MM.1S (cell line): ENCODE results near the gene CHAF1B.

Source experiments
- DNase-seq: peaks from one replicate; pipeline ENCODE4 v3.0.0-alpha.2; 2015
- H2AFZ ChIP-seq: fragments of 300-600 bp; sonication (generic); 2 replicates; pipeline ENCODE4 v1.6.0; 2016; ENCODE audit warnings: antibody characterized with exemption, low read length
- H3F3A ChIP-seq: fragments of 300-600 bp; sonication (generic); 2 replicates; pipeline ENCODE4 v1.6.1; 2016; ENCODE audit warnings: mild to moderate bottlenecking, antibody characterized with exemption, low read length, moderate library complexity, mixed read lengths; ENCODE audit not compliant: insufficient read depth
- H3K27ac ChIP-seq: fragments of 300-600 bp; sonication (generic); 2 replicates; pipeline ENCODE4 v1.5.1; 2016; ENCODE audit warnings: mild to moderate bottlenecking, low read length
- H3K27me3 ChIP-seq: fragments of 300-600 bp; sonication (generic); replicated peaks from 2 replicates; pipeline ENCODE4 v1.6.0; 2016; ENCODE audit warnings: low read length; ENCODE audit not compliant: insufficient read depth
- H3K36me3 ChIP-seq: fragments of 300-600 bp; sonication (generic); replicated peaks from 2 replicates; pipeline ENCODE4 v1.6.1; 2016; ENCODE audit warnings: mild to moderate bottlenecking, low read length, mixed read lengths; ENCODE audit not compliant: insufficient read depth
- H3K4me1 ChIP-seq: fragments of 300-600 bp; sonication (generic); 2 replicates; pipeline ENCODE4 v1.6.1; 2016; ENCODE audit warnings: low read length, mixed read lengths
- H3K4me2 ChIP-seq: fragments of 300-600 bp; sonication (generic); 2 replicates; pipeline ENCODE4 v1.6.0; 2016; ENCODE audit warnings: low read depth, low read length
- H3K4me3 ChIP-seq: fragments of 300-600 bp; sonication (generic); 2 replicates; pipeline ENCODE4 v1.5.1; 2016; ENCODE audit warnings: low read length, mixed read lengths
- H3K79me2 ChIP-seq: fragments of 300-600 bp; sonication (generic); 2 replicates; pipeline ENCODE4 v1.6.1; 2016; ENCODE audit warnings: mixed run types, low read length, mixed read lengths
- H3K9ac ChIP-seq: fragments of 300-600 bp; sonication (generic); 2 replicates; pipeline ENCODE4 v1.6.1; 2016; ENCODE audit warnings: low read length, mixed read lengths
- H3K9me2 ChIP-seq: fragments of 300-600 bp; sonication (generic); replicated peaks from 2 replicates; pipeline ENCODE4 v1.6.1; 2016; ENCODE audit warnings: mild to moderate bottlenecking, low read length, mixed read lengths; ENCODE audit not compliant: insufficient read depth
- H3K9me3 ChIP-seq: fragments of 300-600 bp; sonication (generic); replicated peaks from 2 replicates; pipeline ENCODE4 v1.6.1; 2016; ENCODE audit warnings: mild to moderate bottlenecking, low read length, mixed read lengths; ENCODE audit not compliant: insufficient read depth
- H4K20me1 ChIP-seq: fragments of 300-600 bp; sonication (generic); 2 replicates; pipeline ENCODE4 v1.6.1; 2016; ENCODE audit warnings: mild to moderate bottlenecking, low read length, moderate library complexity, mixed read lengths; ENCODE audit not compliant: insufficient read depth
- CTCF ChIP-seq: fragments of 300-600 bp; sonication (generic); IDR thresholded peaks from 2 replicates; pipeline ENCODE4 v1.5.1; 2016; ENCODE audit warnings: antibody characterized with exemption, low read length, mixed read lengths
- EZH2 ChIP-seq: fragments of 300-600 bp; sonication (generic); optimal IDR thresholded peaks from 2 replicates; pipeline ENCODE3; 2017; ENCODE audit warnings: low read depth, mild to moderate bottlenecking, antibody characterized with exemption, low read length, mixed read lengths
- EZH2phosphoT487 ChIP-seq: fragments of 300-600 bp; sonication (generic); IDR thresholded peaks from 2 replicates; pipeline ENCODE4 v1.6.1; 2018; ENCODE audit warnings: antibody characterized with exemption, low read length

Gene CHAF1B

GRCh38 chr21:36423771-36424433 lies 38.7 kb downstream of the CHAF1B start:
- no peak overlapping the region for H3K27ac ChIP-seq

GRCh38 chr21:36424592-36424991 lies 39.4 kb downstream of the CHAF1B start:
- no peaks in the 10 kb centered on the region for H3F3A ChIP-seq
- no peaks in the 10 kb centered on the region for H3K27me3 ChIP-seq
- H3K9me2 ChIP-seq: no peaks in the 10 kb centered on the region
- no peaks in the 10 kb centered on the region for H3K79me2 ChIP-seq
- H3K27ac ChIP-seq: no peak overlapping the region
- H2AFZ ChIP-seq: no peak overlapping the region
- DNase-seq: no peak
- no peak for TF ChIP-seq EZH2
- no peak for TF ChIP-seq CTCF
- no peak for TF ChIP-seq EZH2phosphoT487
- no peak overlapping the region for H3K4me2 ChIP-seq
- no peaks in the 10 kb centered on the region for H3K4me1 ChIP-seq
- H3K9ac ChIP-seq: no peak overlapping the region
- H4K20me1 ChIP-seq: no peaks in the 10 kb centered on the region
- H3K36me3 ChIP-seq: no peaks in the 10 kb centered on the region
- no peak overlapping the region for H3K4me3 ChIP-seq
- no peaks in the 10 kb centered on the region for H3K9me3 ChIP-seq

More at GRCh38 chr21:36423771-36424433, 38.7 kb downstream of the CHAF1B start:
- Histone ChIP-seq H3F3A (no peaks in the 10 kb centered on the region), H3K27me3 (no peaks in the 10 kb centered on the region), H3K79me2 (no peaks in the 10 kb centered on the region), H3K36me3 (no peaks in the 10 kb centered on the region), H3K4me3 (no peak overlapping the region), H3K9me3 (no peaks in the 10 kb centered on the region), H3K4me1 (no peaks in the 10 kb centered on the region), H4K20me1 (no peaks in the 10 kb centered on the region), H3K9ac (no peak overlapping the region), H2AFZ (no peak overlapping the region), H3K9me2 (no peaks in the 10 kb centered on the region), H3K4me2 (no peak overlapping the region)
- TF ChIP-seq CTCF: no peak
- no peak for TF ChIP-seq EZH2
- TF ChIP-seq EZH2phosphoT487: no peak
- no peak for DNase-seq

GRCh38 chr21:36425286-36425685 lies 40.1 kb downstream of the CHAF1B start:
- Histone ChIP-seq H3K9me2 (no peaks in the 10 kb centered on the region), H3F3A (no peaks in the 10 kb centered on the region), H3K36me3 (no peaks in the 10 kb centered on the region), H3K9me3 (no peaks in the 10 kb centered on the region), H3K4me2 (no peak overlapping the region), H3K27me3 (no peaks in the 10 kb centered on the region), H4K20me1 (no peaks in the 10 kb centered on the region), H3K9ac (no peak overlapping the region), H2AFZ (no peak overlapping the region), H3K4me3 (no peak overlapping the region), H3K4me1 (no peaks in the 10 kb centered on the region), H3K27ac (no peak overlapping the region), H3K79me2 (no peaks in the 10 kb centered on the region)
- no peak for DNase-seq
- no peak for TF ChIP-seq EZH2

- H3K4me1 ChIP-seq: no peaks in the 10 kb centered on the region
- TF ChIP-seq EZH2phosphoT487: no peak
- no peak for DNase-seq
- H3K9me3 ChIP-seq: no peaks in the 10 kb centered on the region
- H3K27ac ChIP-seq: no peak overlapping the region
- H4K20me1 ChIP-seq: no peaks in the 10 kb centered on the region
- no peak overlapping the region for H2AFZ ChIP-seq
- no peaks in the 10 kb centered on the region for H3K27me3 ChIP-seq
- no peak overlapping the region for H3K9ac ChIP-seq
- no peaks in the 10 kb centered on the region for H3K79me2 ChIP-seq
- no peaks in the 10 kb centered on the region for H3K9me2 ChIP-seq
- H3K4me2 ChIP-seq: no peak overlapping the region
- no peaks in the 10 kb centered on the region for H3K36me3 ChIP-seq
- H3F3A ChIP-seq: no peaks in the 10 kb centered on the region
- no peak overlapping the region for H3K4me3 ChIP-seq
Observed at GRCh38 chr21:36427502-36427901, 42.3 kb downstream of the CHAF1B start.
